GM12873 (cell line): ENCODE data around the gene CHD3.

ENCODE experiments used
- TF ChIP-seq, protein P1 (sequence below): IDR thresholded peaks from 2 replicates; pipeline ENCODE4 v1.5.1; 2012; ENCODE audit warnings: low read depth, mild to moderate bottlenecking, moderate library complexity, low read length, control low read depth; ENCODE audit not compliant: insufficient read depth; ENCODE audit errors: missing control alignments

The CHD3 gene

DNA sequence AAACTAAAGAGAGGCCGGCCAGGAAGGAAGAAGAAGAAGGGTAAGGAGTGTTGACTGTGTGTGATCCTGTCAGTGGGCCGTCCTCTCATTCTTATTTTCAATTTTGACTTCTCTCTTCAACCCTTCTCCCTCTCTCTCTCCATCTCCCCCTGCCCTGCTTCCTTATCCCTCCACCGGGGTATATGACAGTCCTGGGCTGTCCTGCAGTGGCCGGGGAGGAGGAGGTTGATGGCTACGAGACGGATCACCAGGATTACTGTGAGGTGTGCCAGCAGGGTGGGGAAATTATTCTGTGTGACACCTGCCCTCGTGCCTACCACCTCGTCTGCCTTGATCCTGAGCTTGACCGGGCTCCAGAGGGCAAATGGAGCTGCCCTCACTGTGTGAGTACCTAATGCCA, 5.6 kb downstream of the CHD3 start:
- TF ChIP-seq, protein P1, sequence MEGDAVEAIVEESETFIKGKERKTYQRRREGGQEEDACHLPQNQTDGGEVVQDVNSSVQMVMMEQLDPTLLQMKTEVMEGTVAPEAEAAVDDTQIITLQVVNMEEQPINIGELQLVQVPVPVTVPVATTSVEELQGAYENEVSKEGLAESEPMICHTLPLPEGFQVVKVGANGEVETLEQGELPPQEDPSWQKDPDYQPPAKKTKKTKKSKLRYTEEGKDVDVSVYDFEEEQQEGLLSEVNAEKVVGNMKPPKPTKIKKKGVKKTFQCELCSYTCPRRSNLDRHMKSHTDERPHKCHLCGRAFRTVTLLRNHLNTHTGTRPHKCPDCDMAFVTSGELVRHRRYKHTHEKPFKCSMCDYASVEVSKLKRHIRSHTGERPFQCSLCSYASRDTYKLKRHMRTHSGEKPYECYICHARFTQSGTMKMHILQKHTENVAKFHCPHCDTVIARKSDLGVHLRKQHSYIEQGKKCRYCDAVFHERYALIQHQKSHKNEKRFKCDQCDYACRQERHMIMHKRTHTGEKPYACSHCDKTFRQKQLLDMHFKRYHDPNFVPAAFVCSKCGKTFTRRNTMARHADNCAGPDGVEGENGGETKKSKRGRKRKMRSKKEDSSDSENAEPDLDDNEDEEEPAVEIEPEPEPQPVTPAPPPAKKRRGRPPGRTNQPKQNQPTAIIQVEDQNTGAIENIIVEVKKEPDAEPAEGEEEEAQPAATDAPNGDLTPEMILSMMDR, result no peak

- TF ChIP-seq, protein P1, result no peak
Observed at GRCh38 chr17:7894866-7895265, 6.3 kb downstream of the CHD3 start.

DNA sequence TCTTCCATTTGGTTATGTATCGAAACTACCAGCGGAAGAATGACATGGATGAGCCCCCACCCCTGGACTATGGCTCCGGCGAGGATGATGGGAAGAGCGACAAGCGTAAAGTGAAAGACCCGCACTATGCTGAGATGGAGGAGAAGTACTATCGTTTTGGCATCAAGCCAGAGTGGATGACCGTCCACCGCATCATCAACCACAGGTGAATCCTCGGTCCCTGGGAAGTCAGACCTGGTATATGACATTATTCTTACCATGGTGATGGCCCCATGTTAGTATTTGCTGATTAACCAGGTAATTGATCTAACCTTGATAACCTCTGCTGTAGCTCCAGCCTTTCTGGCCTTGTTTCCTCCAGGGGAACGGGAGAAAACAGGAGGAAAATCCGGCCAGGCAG, 8.5 kb downstream of the CHD3 start:
- TF ChIP-seq, protein P1, result no peak

DNA sequence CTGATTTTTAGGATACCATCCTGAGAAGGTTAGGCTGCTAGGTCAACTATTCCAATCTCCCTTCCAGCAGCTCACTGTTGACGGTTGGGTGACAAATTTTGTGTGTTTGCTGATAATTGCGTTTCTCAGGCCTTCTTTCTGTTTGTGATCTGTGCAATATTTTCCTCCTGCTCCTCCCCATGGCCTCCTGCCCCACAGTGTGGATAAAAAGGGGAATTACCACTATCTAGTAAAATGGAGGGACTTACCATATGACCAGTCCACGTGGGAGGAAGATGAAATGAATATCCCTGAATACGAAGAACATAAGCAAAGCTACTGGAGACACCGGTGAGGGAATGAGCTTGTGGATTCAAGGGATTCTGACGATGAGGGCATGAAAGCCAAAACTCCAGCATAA, 9.2 kb downstream of the CHD3 start:
- TF ChIP-seq, protein P1, result peak; percentile 25

- TF ChIP-seq, protein P1, result no peak
Observed at GRCh38 chr17:7903154-7904103, 14.8 kb downstream of the CHD3 start.

GRCh38 chr17:7909089-7909488, 20.5 kb downstream of the CHD3 start:
- TF ChIP-seq, protein P1, result no peak

GRCh38 chr17:7910281-7910680, 21.7 kb downstream of the CHD3 start:
- TF ChIP-seq, protein P1, result no peak
